GM10248 (cell line): ENCODE data around the gene PTPN6.

Source experiments
- CTCF ChIA-PET: fragments of 300-600 bp; sonication (Branson Sonifier 250); formaldehyde crosslinking; extraction: SDS; loops from one replicate; lab custom pipeline; 2021; ENCODE audit warnings: antibody characterized with exemption; lab: Yijun Ruan, JAX
- POLR2A ChIA-PET: fragments of 350-650 bp; sonication (Branson Sonifier 250); formaldehyde crosslinking; extraction: SDS; loops from one replicate; lab custom pipeline; 2020; ENCODE audit warnings: antibody characterized with exemption; lab: Yijun Ruan, JAX
- DNase-seq: peaks from one replicate; pipeline ENCODE4 v3.0.0; 2012; ENCODE audit errors: extremely low spot score
- CTCF ChIP-seq: IDR thresholded peaks from 2 replicates; pipeline ENCODE4 v1.5.1; 2012; ENCODE audit warnings: mild to moderate bottlenecking, low read depth; ENCODE audit errors: extremely low read depth, missing control alignments, control extremely low read depth

PTPN6 gene

DNA sequence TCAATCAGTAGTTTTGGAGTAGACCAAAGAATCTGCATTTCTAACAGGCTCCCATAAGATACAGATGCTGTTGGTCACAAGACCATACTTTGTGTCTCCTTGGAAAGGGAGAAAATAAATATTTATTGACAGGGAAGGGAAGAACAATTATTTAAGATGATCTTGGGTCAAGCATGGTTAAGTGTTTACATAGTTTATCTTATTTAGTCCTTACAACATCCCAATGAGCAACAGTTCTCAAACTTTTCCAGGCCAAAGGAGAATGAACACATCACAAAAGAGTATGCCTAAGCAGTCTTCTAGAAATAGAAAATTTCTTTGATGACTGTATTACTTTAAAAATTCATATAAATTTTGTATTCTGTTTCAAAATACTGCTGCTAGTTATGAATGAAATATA, 58.4 kb downstream of the PTPN6 start:
- no peak for TF ChIP-seq CTCF
- POLR2A ChIA-PET, result no interaction called here
- CTCF ChIA-PET, result interaction anchor here (1.0 to 1.4 kb wide), 3 partner anchors 9 to 45 kb away, joined by 3 to 5 read pairs (median 4); partner anchors contain the start of gene LPCAT3
- DNase-seq, result no peak
